Osteocyte (in vitro differentiated cells): Measurements from ENCODE around the gene NFIB. TPM values are rescaled to one million over a fixed set of nuclear protein-coding genes. Genes with fewer than 3 reads are reported as not detected.
A peak's percentile ranks its signal among the peaks of the same experiment; 100 is the strongest.

ENCODE experiments used
- DNase-seq: peaks from one replicate; pipeline ENCODE4 v3.0.0; 2021; ENCODE audit warnings: mixed read lengths; ENCODE audit not compliant: unreplicated experiment; ENCODE audit errors: extremely low spot score
- H3K27ac Mint-ChIP-seq: one replicate; pipeline ENCODE4 v1.8.0; 2021; ENCODE audit warnings: mild to moderate bottlenecking, mixed read lengths; ENCODE audit not compliant: unreplicated experiment
- H3K27me3 Mint-ChIP-seq: one replicate; pipeline ENCODE4 v1.8.0; 2021; ENCODE audit warnings: mixed read lengths; ENCODE audit not compliant: unreplicated experiment
- H3K36me3 Mint-ChIP-seq: one replicate; pipeline ENCODE4 v1.8.0; 2021; ENCODE audit warnings: mixed read lengths; ENCODE audit not compliant: unreplicated experiment
- H3K4me1 Mint-ChIP-seq: one replicate; pipeline ENCODE4 v1.8.0; 2021; ENCODE audit warnings: mixed read lengths; ENCODE audit not compliant: unreplicated experiment
- H3K4me3 Mint-ChIP-seq: one replicate; pipeline ENCODE4 v1.8.0; 2021; ENCODE audit warnings: mild to moderate bottlenecking, moderate library complexity, mixed read lengths; ENCODE audit not compliant: unreplicated experiment
- H3K9me3 Mint-ChIP-seq: one replicate; pipeline ENCODE4 v1.8.0; 2021; ENCODE audit warnings: mixed read lengths; ENCODE audit not compliant: unreplicated experiment
- total RNA-seq: library from RNA; stranded (reverse); gene quantifications from 2 replicates; pipeline ENCODE4 v1.2.1, GENCODE V29; 2021
- TF ChIP-seq, protein P1 (sequence below): fragments of 200-600 bp; sonication (generic); IDR thresholded peaks from 2 replicates; pipeline ENCODE4 v1.5.0; 2021; ENCODE audit warnings: antibody characterized with exemption, mild to moderate bottlenecking, moderate library complexity

The NFIB gene
- total RNA-seq, 1 donor from 2014 or later = 36.1 TPM

DNA sequence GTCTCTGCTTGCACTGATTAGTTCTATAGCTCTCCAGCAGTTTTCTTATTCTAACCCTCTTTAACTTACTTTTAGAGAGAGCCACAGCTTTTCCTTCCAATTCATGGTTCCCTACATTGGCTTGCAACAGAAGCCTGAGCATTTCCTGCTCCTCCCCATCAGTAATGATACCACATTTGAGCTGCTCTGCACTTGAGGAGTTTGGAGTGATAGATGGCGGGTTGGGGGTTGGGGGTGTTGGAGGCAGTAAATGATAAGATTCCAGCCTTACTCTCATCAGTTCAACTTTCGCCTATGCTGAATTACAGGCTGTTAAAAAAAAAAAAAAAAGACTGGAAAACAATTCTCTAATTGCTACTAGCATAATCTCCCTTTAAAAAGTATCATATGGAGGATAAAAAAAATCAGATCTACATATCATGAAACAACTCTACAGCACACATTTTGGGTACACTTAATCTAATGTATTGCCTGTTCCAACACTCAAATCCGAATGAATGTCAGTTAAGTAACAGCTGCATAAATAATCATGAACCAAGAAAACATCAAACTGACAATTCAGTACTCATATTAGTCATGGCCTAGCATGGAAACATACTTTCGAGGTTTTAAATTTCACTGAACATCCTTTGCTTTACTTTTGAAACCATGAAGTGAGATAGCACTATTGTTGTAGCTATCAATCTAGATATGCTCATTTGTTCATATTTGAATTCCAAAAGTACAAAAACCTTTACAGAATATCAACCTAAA lies 224.7 kb downstream of the NFIB start:
- H3K27me3 Mint-ChIP-seq = no peaks in the 10 kb centered on the region
- H3K4me1 Mint-ChIP-seq = peaks cover 20% of the 10 kb centered on the region
- no peaks in the 10 kb centered on the region for H3K9me3 Mint-ChIP-seq
- TF ChIP-seq, protein P1, sequence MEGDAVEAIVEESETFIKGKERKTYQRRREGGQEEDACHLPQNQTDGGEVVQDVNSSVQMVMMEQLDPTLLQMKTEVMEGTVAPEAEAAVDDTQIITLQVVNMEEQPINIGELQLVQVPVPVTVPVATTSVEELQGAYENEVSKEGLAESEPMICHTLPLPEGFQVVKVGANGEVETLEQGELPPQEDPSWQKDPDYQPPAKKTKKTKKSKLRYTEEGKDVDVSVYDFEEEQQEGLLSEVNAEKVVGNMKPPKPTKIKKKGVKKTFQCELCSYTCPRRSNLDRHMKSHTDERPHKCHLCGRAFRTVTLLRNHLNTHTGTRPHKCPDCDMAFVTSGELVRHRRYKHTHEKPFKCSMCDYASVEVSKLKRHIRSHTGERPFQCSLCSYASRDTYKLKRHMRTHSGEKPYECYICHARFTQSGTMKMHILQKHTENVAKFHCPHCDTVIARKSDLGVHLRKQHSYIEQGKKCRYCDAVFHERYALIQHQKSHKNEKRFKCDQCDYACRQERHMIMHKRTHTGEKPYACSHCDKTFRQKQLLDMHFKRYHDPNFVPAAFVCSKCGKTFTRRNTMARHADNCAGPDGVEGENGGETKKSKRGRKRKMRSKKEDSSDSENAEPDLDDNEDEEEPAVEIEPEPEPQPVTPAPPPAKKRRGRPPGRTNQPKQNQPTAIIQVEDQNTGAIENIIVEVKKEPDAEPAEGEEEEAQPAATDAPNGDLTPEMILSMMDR = no peak
- no peak overlapping the region for H3K4me3 Mint-ChIP-seq
- DNase-seq = no peak
- peak overlapping the region; percentile 61 for H3K27ac Mint-ChIP-seq
- H3K36me3 Mint-ChIP-seq = peaks cover 13% of the 10 kb centered on the region

DNA sequence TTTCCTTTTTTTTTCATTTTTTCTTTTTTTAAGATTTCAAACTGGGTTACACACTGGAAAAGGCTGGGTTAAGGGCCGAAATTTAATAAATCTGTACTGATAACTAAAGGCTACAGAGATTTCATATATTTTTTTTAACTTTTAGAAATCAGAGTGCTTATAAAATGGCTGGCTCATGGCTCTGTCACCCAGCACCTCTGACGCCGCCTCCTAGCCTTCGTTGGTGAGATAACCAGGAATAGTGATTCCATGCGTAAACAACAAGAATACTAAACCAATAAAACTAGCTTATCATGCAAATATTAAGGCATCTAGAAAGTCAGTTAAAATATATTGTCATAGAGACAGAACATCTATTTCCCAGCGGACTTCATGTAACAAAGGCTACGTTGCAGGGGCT lies 226.4 kb downstream of the NFIB start:
- Mint-ChIP-seq H3K4me3 (no peak overlapping the region), H3K4me1 (peaks cover 20% of the 10 kb centered on the region), H3K27me3 (no peaks in the 10 kb centered on the region), H3K36me3 (peaks cover 9% of the 10 kb centered on the region), H3K9me3 (no peaks in the 10 kb centered on the region), H3K27ac (no peak overlapping the region)
- TF ChIP-seq, protein P1 = no peak
- no peak for DNase-seq

DNA sequence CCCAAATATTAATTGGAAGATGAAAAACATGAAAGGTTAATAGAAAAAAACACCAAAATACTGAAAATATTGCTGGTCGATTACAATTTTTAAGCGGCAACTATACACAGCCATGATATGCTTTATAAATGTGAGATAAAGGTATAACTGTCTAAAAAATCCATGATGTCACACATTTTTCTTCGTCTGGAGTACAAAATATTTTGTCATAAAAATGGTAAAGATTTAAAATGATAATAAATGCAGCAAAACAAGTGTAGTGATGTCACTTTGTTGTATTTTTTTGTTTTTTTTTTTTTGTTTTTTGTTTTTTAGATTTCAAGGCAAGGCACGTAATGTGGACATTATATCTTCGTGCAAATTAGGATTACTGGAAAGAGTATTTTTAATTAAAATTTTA lies 227.4 kb downstream of the NFIB start:
- peaks cover 8% of the 10 kb centered on the region for H3K36me3 Mint-ChIP-seq
- DNase-seq = no peak
- H3K27me3 Mint-ChIP-seq = no peaks in the 10 kb centered on the region
- H3K4me3 Mint-ChIP-seq = no peak overlapping the region
- H3K27ac Mint-ChIP-seq = no peak overlapping the region
- H3K9me3 Mint-ChIP-seq = no peaks in the 10 kb centered on the region
- peaks cover 20% of the 10 kb centered on the region for H3K4me1 Mint-ChIP-seq
- TF ChIP-seq, protein P1 = no peak

DNA sequence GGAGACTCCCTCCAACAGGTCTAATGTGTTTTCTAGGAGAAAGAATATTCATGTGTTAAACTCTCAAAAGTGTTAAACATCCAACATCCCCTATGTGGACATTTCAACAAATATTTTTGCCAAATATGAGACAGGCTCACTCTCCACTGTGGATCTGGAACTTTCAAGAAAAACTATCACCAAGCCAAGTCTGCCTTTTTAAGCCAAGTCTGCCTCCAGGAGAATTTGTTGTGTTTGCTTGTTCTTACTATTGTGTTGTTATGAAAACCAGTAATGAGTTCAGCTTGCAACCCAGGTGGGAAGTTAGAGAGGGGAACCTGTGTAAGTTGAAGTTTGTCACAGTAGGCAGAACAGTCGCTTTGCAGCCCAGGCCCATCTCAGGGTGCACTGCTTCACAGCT lies 228.1 kb downstream of the NFIB start:
- no peak overlapping the region for H3K4me3 Mint-ChIP-seq
- peaks cover 8% of the 10 kb centered on the region for H3K36me3 Mint-ChIP-seq
- no peaks in the 10 kb centered on the region for H3K9me3 Mint-ChIP-seq
- DNase-seq = no peak
- no peaks in the 10 kb centered on the region for H3K27me3 Mint-ChIP-seq
- H3K27ac Mint-ChIP-seq = no peak overlapping the region
- TF ChIP-seq, protein P1 = no peak
- peaks cover 27% of the 10 kb centered on the region for H3K4me1 Mint-ChIP-seq

DNA sequence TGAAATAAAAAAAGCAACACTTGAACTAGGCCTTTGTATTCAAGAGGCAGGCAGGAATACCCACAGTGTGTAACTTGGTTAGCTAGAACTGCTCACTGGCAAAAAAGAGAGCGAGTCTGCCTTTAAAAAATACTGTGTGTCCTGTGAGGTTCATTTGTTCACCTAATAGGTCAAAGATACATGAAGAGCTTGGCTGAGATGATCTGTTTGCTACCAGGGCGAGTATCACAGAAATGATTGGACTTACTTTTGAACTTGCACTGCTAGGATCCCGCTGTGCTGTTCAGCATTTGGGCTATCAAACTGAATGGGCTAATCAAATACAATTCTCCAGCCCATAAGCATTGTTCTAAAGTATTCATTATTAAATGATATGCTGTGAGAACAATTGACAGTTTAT lies 229.1 kb downstream of the NFIB start:
- no peaks in the 10 kb centered on the region for H3K27me3 Mint-ChIP-seq
- TF ChIP-seq, protein P1 = no peak
- H3K4me1 Mint-ChIP-seq = peaks cover 23% of the 10 kb centered on the region
- peaks cover 8% of the 10 kb centered on the region for H3K36me3 Mint-ChIP-seq
- no peak for DNase-seq
- no peak overlapping the region for H3K4me3 Mint-ChIP-seq
- H3K27ac Mint-ChIP-seq = no peak overlapping the region
- no peaks in the 10 kb centered on the region for H3K9me3 Mint-ChIP-seq
